Right lobe of liver (tissue), 4 donors: ENCODE results near the gene RNU6-8.

ENCODE experiments used
- CTCF ChIP-seq, 4 donors: fragments of 200-600 bp in 3 of 4; fragments of 450-650 bp in 1 of 4; IDR thresholded peaks; one replicate each; pipeline versions ENCODE4 v1.5.1 to v1.8.0; 2016 to 2022; ENCODE audit warnings: antibody characterized with exemption in 4 of 4, mild to moderate bottlenecking in 2 of 4
- POLR2A ChIP-seq: fragments of 450-650 bp; IDR thresholded peaks from one replicate; pipeline ENCODE4 v1.6.1; 2017; ENCODE audit warnings: antibody characterized with exemption, mild to moderate bottlenecking
- donor health status: DM: no; HTN: no; CAD: no.
- donor health status: DM: no; HTN: no; CAD: no.
- donor health status: DM: no; HTN: yes; CAD: no.

DNA sequence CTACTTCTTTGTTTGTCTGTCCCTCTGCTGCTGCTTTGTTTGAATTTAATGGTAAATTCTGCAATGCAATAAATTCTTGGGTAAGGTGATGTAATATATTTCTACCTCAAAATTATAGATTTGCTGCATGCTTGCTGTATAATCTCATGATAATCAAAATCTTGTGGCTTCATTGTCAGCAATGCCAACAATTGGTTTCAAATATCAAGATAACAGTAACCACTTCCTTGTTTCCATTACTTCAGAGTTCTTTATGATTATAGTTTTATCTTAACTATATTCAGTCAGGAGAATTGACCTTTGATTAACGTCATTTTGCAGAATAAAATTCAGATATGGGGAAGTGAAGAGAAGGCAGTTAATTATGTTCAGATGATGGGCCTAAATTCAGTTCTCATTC, 30.2 kb upstream of the RNU6-8 start:
- TF ChIP-seq CTCF (IDR thresholded peaks at IDR 0.05), result no peak
- no peak for TF ChIP-seq POLR2A
